ENCODE data around the gene EXOSC5.
A peak's percentile ranks its signal among the peaks of the same experiment; 100 is the strongest.
"Not testable (repeated sequence)": the region's sequence is repeated elsewhere in the genome, so short reads cannot be mapped to it uniquely, and the experiment has no call there.

Gene EXOSC5

GRCh38 chr19:41364524-41365391, 32.4 kb downstream of the EXOSC5 start:
- no peak for DNase-seq

GRCh38 chr19:41363753-41364523, 33.2 kb downstream of the EXOSC5 start, which contains the start of gene B9D2:
Gene B9D2 (minus strand): TSS chr19:41364149. CDS start chr19:41363519, 630 bp downstream.
- DNase-seq: peak; percentile 99

- DNase-seq: no peak
These were observed 33.8 kb downstream of the EXOSC5 start for GRCh38 chr19:41363371-41363752.

GRCh38 chr19:41362143-41362847, 34.9 kb downstream of the EXOSC5 start:
- DNase-seq: no peak

- no peak for DNase-seq
These were observed 37.4 kb downstream of the EXOSC5 start for GRCh38 chr19:41359741-41360140.

- no peak for DNase-seq
These were observed 39.4 kb downstream of the EXOSC5 start for GRCh38 chr19:41357746-41358145.

GRCh38 chr19:41356984-41357739, 40.0 kb downstream of the EXOSC5 start:
- no peak for DNase-seq

GRCh38 chr19:41355802-41356201, 41.4 kb downstream of the EXOSC5 start:
- DNase-seq: no peak

- DNase-seq: no peak
These were observed 42.1 kb downstream of the EXOSC5 start for GRCh38 chr19:41355035-41355434.

GRCh38 chr19:41354343-41354953, 42.7 kb downstream of the EXOSC5 start:
- DNase-seq: no peak

GRCh38 chr19:41353466-41354342, 43.5 kb downstream of the EXOSC5 start, which contains the start of gene TGFB1:
Gene TGFB1 (minus strand): TSS chr19:41353922. CDS start chr19:41353044, 878 bp downstream.
- DNase-seq: peak; percentile 94

- peak; percentile 53 for DNase-seq
These were observed 44.3 kb downstream of the EXOSC5 start for GRCh38 chr19:41352609-41353465.

- DNase-seq: no peak
These were observed 44.9 kb downstream of the EXOSC5 start for GRCh38 chr19:41352279-41352608.

GRCh38 chr19:41351339-41352245, 45.6 kb downstream of the EXOSC5 start:
- peak; percentile 52 for DNase-seq

GRCh38 chr19:41350735-41351338, 46.3 kb downstream of the EXOSC5 start:
- peak; percentile 37 for DNase-seq

- not testable (repeated sequence) for DNase-seq
These were observed 50.2 kb downstream of the EXOSC5 start for GRCh38 chr19:41346916-41347315.

GRCh38 chr19:41344162-41344561, 53.0 kb downstream of the EXOSC5 start:
- no peak for DNase-seq

Data from fibroblast of skin of scalp (primary cell).